Caco-2 (cell line): ENCODE measurements around the gene FBXO17. TPM values are rescaled to one million over a fixed set of nuclear protein-coding genes. Genes with fewer than 3 reads are reported as not detected.
A peak's percentile ranks its signal among the peaks of the same experiment; 100 is the strongest.

Source experiments
- BruUV-seq: library from RNA; stranded (reverse); fragments of 400-500 nt; replicated peaks from 2 replicates; lab custom pipeline; 2021; lab: Mats Ljungman, UMichigan
- CTCF ChIA-PET: fragments of 300-600 bp; sonication (Branson Sonifier 250); formaldehyde crosslinking; loops from one replicate; lab custom pipeline; 2022; ENCODE audit warnings: antibody characterized with exemption; lab: Charles Lee
- POLR2A ChIA-PET: fragments of 300-600 bp; sonication (Branson Sonifier 250); formaldehyde crosslinking; loops from one replicate; lab custom pipeline; 2022; ENCODE audit warnings: antibody characterized with exemption; lab: Charles Lee
- DNase-seq, 2 experiments: peaks; one replicate each; pipeline versions ENCODE4 v3.0.0 to v3.0.0-alpha.2; 2020 to 2022
- H3K27me3 ChIP-seq: replicated peaks from 2 replicates; pipeline ENCODE4 v1.6.0; 2011; ENCODE audit warnings: low read length; ENCODE audit not compliant: control insufficient read depth, insufficient read depth
- H3K36me3 ChIP-seq: 2 replicates; pipeline ENCODE4 v1.5.1; 2011; ENCODE audit warnings: low read length; ENCODE audit not compliant: control insufficient read depth, insufficient read depth
- H3K4me1 ChIP-seq: fragments of 250-450 bp; sonication (Bioruptor Pico); 2 replicates; pipeline ENCODE4 v1.5.1; 2020; ENCODE audit warnings: mild to moderate bottlenecking
- H3K4me3 ChIP-seq: 2 replicates; pipeline ENCODE4 v1.5.1; 2011; ENCODE audit warnings: low read depth, mild to moderate bottlenecking, control low read depth, low read length
- H3K9me3 ChIP-seq: fragments of 250-450 bp; sonication (Bioruptor Pico); 2 replicates; pipeline ENCODE4 v1.5.1; 2020; ENCODE audit warnings: mild to moderate bottlenecking, moderate library complexity
- H3K27ac Mint-ChIP-seq: one replicate; pipeline ENCODE4 v1.8.0; 2022; ENCODE audit warnings: mixed read lengths; ENCODE audit not compliant: unreplicated experiment
- H3K27me3 Mint-ChIP-seq: one replicate; pipeline ENCODE4 v1.8.0; 2022; ENCODE audit warnings: mixed read lengths; ENCODE audit not compliant: insufficient read depth, unreplicated experiment
- H3K36me3 Mint-ChIP-seq: one replicate; pipeline ENCODE4 v1.8.0; 2022; ENCODE audit warnings: mild to moderate bottlenecking, mixed read lengths; ENCODE audit not compliant: insufficient read depth, unreplicated experiment
- H3K4me1 Mint-ChIP-seq: one replicate; pipeline ENCODE4 v1.8.0; 2022; ENCODE audit warnings: low read depth, mixed read lengths; ENCODE audit not compliant: unreplicated experiment
- H3K4me3 Mint-ChIP-seq: one replicate; pipeline ENCODE4 v1.8.0; 2022; ENCODE audit warnings: mild to moderate bottlenecking, moderate library complexity, mixed read lengths; ENCODE audit not compliant: unreplicated experiment
- H3K9me3 Mint-ChIP-seq: one replicate; pipeline ENCODE4 v1.8.0; 2022; ENCODE audit warnings: mixed read lengths; ENCODE audit not compliant: unreplicated experiment
- CTCF ChIP-seq, 2 experiments: fragments of 200-600 bp in 1 of 2; IDR thresholded peaks; 1 replicate in 1 of 2; 2 replicates in 1 of 2; pipeline versions ENCODE4 v1.5.1 to v1.8.0; 2011 to 2022; ENCODE audit warnings: antibody characterized with exemption in 1 of 2, control low read depth in 1 of 2, inconsistent platforms in 1 of 2, low read depth in 1 of 2, low read length in 1 of 2, mild to moderate bottlenecking in 1 of 2, moderate library complexity in 1 of 2; ENCODE audit not compliant: insufficient read depth in 1 of 2, severe bottlenecking in 1 of 2, unreplicated experiment in 1 of 2
- intact Hi-C: fragments of 100-400 bp; cut with micrococcal nuclease; formaldehyde crosslinking; loops from one replicate; pipeline ENCODE4 v1.10.0; 2022; ENCODE audit not compliant: unreplicated experiment
- total RNA-seq: library from RNA; stranded (reverse); gene quantifications from 2 replicates; pipeline ENCODE4 v1.2.3, GENCODE V29; 2022

The FBXO17 gene
- total RNA-seq, 1 experiment from 2014 or later, result 42.8 TPM

GRCh38 chr19:38904581-38905539 is 70.7 kb downstream of the FBXO17 start:
- no peak for TF ChIP-seq CTCF (IDR thresholded peaks at IDR 0.05; ENCODE audit: insufficient read depth in 1 of 2, low read depth in 1 of 2, low read length in 1 of 2, severe bottlenecking in 1 of 2, unreplicated experiment in 1 of 2)
- Mint-ChIP-seq H3K36me3 (peaks cover 37% of the 10 kb centered on the region), H3K4me3 (no peak overlapping the region), H3K27me3 (no peaks in the 10 kb centered on the region), H3K27ac (peak overlapping the region; percentile 9), H3K4me1 (peaks cover 14% of the 10 kb centered on the region), H3K9me3 (no peaks in the 10 kb centered on the region)
- intact Hi-C loops, result no loop called here
- peaks cover 3% of the 10 kb centered on the region; the same call in 1 of the 2 replicates for H3K36me3 ChIP-seq
- ChIA-PET POLR2A (no interaction called here), CTCF (no interaction called here)
- BruUV-seq, result no TSS peak
- no peak overlapping the region for H3K4me3 ChIP-seq
- no peaks in the 10 kb centered on the region; the same call in 1 of the 2 replicates for H3K9me3 ChIP-seq
- peak; percentile 42 to 63 for DNase-seq
- H3K4me1 ChIP-seq, result peaks cover 18% of the 10 kb centered on the region
- no peaks in the 10 kb centered on the region for H3K27me3 ChIP-seq

- peaks cover 51% of the 10 kb centered on the region for H3K36me3 Mint-ChIP-seq
- DNase-seq, result no peak
- peak overlapping the region; percentile 75 for H3K4me3 Mint-ChIP-seq
- no peak for TF ChIP-seq CTCF (IDR thresholded peaks at IDR 0.05; ENCODE audit: insufficient read depth in 1 of 2, low read depth in 1 of 2, low read length in 1 of 2, severe bottlenecking in 1 of 2, unreplicated experiment in 1 of 2)
- no peaks in the 10 kb centered on the region for H3K27me3 Mint-ChIP-seq
- Histone ChIP-seq H3K4me1 (peaks cover 25% of the 10 kb centered on the region), H3K9me3 (no peaks in the 10 kb centered on the region), H3K4me3 (no peak overlapping the region; the same call in 1 of the 2 replicates), H3K27me3 (no peaks in the 10 kb centered on the region), H3K36me3 (0 out of 2 replicates have a peak, but pooled peaks cover 2% of the 10 kb centered on the region)
- peaks cover 24% of the 10 kb centered on the region for H3K4me1 Mint-ChIP-seq
- ChIA-PET CTCF (no interaction called here), POLR2A (no interaction called here)
- H3K9me3 Mint-ChIP-seq, result no peaks in the 10 kb centered on the region
- no TSS peak for BruUV-seq
- intact Hi-C loops, result no loop called here
- H3K27ac Mint-ChIP-seq, result peak overlapping the region; percentile 57
Observed at GRCh38 chr19:38901683-38902082, 73.9 kb downstream of the FBXO17 start.

GRCh38 chr19:38900743-38901190 is 74.8 kb downstream of the FBXO17 start:
- H3K4me3 ChIP-seq, result peak overlapping the region; percentile 82
- peaks cover 49% of the 10 kb centered on the region for H3K36me3 Mint-ChIP-seq
- ChIA-PET POLR2A (interaction anchor here (0.6 to 1.9 kb wide), 7 partner anchors 30 to 535 kb away, joined by 3 to 27 read pairs (median 12); partner anchors contain the start of genes ECH1, HNRNPL, MRPS12 and RPS16), CTCF (interaction anchor here (0.9 to 1.9 kb wide), 3 partner anchors 13 to 498 kb away, joined by 5 to 24 read pairs (median 6); partner anchors contain the start of genes FAM98C, MRPS12 and SARS2)
- peak overlapping the region; percentile 69 for H3K27ac Mint-ChIP-seq
- H3K9me3 Mint-ChIP-seq, result no peaks in the 10 kb centered on the region
- peak overlapping the region; percentile 75 for H3K4me3 Mint-ChIP-seq
- H3K27me3 Mint-ChIP-seq, result no peaks in the 10 kb centered on the region
- peaks cover 25% of the 10 kb centered on the region for H3K4me1 ChIP-seq
- DNase-seq, result no peak
- no peak for TF ChIP-seq CTCF (IDR thresholded peaks at IDR 0.05; ENCODE audit: insufficient read depth in 1 of 2, low read depth in 1 of 2, low read length in 1 of 2, severe bottlenecking in 1 of 2, unreplicated experiment in 1 of 2)
- BruUV-seq, result no TSS peak
- intact Hi-C loops, result no loop called here
- H3K9me3 ChIP-seq, result no peaks in the 10 kb centered on the region
- 0 out of 2 replicates have a peak, but pooled peaks cover under 1% of the 10 kb centered on the region for H3K36me3 ChIP-seq
- peaks cover 24% of the 10 kb centered on the region for H3K4me1 Mint-ChIP-seq
- no peaks in the 10 kb centered on the region for H3K27me3 ChIP-seq
